ENCODE results near the gene ALG10. TPM values are rescaled to one million over a fixed set of nuclear protein-coding genes. Genes with fewer than 3 reads are reported as not detected.
"Not testable (repeated sequence)": the region's sequence is repeated elsewhere in the genome, so short reads cannot be mapped to it uniquely, and the experiment has no call there.

Gene ALG10, protein sequence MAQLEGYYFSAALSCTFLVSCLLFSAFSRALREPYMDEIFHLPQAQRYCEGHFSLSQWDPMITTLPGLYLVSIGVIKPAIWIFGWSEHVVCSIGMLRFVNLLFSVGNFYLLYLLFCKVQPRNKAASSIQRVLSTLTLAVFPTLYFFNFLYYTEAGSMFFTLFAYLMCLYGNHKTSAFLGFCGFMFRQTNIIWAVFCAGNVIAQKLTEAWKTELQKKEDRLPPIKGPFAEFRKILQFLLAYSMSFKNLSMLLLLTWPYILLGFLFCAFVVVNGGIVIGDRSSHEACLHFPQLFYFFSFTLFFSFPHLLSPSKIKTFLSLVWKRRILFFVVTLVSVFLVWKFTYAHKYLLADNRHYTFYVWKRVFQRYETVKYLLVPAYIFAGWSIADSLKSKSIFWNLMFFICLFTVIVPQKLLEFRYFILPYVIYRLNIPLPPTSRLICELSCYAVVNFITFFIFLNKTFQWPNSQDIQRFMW
- 5.7 TPM for total RNA-seq

DNA sequence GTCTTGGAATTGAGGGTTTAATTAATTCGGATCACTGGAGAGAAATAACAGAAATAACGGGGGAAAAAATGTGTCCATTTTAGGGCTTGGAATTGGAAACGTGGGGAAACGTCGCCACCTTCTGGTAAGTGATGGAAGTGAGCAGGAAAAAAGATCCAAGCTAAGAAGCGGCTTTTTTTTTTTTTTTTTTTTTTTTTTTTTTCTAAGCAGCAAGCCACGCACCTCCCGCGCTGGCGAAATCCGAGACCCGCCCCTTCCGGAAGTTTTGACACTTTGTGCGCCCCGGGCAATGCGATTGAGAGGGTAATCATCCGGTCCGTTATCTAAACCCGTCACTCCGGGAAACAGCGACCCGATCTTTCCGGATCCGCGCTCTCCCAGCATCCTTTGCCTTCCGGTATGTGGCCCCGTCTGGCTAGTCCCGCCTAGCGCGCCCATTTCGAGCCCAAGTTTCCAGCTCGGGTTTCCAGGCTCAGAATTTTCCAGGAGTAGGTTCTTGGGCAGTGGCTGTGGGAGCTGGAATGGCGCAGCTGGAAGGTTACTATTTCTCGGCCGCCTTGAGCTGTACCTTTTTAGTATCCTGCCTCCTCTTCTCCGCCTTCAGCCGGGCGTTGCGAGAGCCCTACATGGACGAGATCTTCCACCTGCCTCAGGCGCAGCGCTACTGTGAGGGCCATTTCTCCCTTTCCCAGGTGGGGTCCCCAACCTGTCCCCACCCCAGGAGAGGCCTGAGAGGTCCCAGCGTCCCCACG, at the start of gene ALG10:
ALG10 (plus strand) TSS at position 418 of the 752 bp plus-strand sequence; CDS start at position 522, 104 bp downstream.
- peak; percentile 100 for ATAC-seq

DNA sequence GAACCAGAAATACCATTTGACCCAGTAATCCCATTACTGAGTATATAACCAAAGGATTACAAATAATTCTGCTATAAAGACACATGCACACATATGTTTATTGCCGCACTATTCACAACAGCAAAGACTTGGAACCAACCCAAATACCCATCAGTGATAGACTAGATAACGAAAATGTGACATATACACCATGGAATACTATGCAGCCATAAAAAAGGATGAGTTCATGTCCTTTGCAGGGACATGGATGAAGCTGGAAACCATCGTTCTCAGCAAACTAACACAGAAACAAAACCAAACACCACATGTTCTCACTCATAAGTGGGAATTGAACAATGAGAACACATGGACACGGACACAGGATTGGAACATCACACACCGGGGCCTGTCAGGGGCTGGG, 49.4 kb upstream of the ALG10 start:
- ATAC-seq = not testable (repeated sequence)

DNA sequence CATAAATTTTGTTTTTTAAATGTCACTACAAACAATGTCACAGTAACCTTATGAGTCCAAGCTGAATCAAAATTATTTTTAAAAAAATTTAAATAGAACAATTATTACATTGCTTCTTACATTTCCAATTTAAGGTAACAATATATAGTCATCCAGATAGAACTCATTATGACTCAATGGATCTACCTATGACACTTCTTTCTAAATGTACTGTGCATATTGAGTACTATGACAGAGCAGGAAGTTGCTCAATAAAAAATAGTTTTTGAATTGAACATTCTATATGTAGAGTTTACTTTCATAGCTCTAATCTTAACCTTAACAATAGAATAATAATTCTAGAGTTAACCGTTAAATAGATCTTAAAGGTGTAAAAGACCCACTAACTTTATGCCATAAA, 44.4 kb upstream of the ALG10 start:
- ATAC-seq = no peak

DNA sequence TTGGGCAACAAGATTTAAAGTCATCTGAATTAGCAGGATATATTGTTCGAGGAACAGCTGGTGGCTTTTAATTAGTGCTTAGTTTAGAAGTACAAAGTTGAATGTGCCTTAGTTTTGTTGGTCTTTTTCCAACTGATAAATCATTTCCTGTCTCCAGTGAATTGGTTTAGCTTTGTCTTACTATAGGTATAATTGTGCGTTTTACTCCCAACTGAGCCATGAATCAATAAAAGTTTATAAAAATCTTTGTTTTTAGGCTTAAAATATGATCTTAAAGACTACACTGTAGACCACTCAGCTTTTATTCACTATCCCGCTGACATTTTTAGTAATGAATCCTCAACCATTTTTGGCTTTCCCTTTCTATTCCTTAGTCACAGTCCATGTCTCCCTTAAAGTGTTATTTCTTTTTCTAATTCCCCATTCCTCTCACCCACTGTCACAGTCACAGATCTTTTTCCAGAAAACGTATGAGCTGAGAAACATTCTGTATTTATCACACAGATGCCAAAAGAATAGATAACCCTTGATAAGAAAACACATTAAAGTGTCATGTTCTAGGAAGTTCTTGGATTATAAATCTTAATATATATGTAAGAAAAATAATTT, 34.0 kb upstream of the ALG10 start:
- ATAC-seq = no peak

DNA sequence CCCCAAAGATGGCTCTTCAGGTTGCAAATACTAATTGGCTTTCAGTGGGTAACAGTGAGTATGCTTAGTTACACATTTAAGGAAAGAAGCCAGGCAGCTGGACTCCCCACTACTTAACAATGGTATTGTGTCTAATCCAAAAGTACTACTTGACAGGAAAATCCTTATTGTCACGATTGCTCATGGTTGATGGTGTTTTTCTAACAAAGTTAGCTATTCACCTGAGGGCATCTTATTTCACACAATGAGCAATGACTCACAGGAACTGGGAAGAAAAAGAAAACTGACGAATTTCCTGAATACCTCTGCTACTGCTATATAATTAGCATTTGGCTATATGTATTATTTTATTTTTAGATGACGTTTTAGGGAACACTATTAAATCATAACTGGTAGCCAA, 33.4 kb upstream of the ALG10 start:
- ATAC-seq = no peak

DNA sequence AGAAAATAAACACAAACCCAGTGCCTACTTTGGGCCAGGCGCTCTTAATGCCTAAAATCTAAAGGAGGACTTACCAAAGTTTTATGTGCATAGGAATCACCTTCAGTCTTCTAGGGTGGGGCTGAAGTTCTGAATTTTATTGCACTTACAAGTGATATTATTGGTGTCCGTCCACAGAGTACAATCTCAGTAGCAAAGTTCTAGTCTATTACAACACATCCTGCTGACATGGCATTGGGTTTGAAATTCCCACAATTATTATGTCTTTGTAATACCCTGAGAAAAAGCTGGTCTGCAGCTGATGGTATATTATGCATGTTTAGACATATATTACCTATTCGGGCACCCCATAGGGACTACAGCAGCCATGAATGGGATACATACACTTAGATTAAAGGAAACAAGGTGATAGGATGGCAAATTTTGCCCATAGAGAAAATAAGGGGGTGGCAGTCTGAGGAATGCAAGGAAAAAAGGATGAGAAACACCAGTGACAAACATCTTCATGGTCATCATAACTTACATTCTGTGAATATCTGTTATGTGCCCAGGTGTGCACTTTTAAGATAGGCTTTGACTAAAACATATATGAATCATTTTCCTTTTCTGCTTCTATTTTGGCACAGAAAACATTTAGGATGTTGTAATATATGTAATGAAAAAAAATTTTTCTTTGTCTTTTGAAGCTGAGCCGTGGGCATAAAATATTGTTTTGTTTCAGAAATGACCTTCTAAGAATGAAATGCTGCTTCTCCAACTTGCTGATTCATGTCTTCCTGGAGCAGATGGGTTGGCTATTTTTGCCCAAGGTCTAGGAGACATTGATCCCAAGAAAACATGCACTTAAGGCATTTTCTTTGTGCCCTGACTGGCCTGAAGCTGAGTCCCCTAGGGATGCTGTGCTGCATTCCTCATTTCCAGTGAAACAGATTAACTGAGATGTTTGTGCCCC, 27.2 kb upstream of the ALG10 start:
- no peak for ATAC-seq

DNA sequence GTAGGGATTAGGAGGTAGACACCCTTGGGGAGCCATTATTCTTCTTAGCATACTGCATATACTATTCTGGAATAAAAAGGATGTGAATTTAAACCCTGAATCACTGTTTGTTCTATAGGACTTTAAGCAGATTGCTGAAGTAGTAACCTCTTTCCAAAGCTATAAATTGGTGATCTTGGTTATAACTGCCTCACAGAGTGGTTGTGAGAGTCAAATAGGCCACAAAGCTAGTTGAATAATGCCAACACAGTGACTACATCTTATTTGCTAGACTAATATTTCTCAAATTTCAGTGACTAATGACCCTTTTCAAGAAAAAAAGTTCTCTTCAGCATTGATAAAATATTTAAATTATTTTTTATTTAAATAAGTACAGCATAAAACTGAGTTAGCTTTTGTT, 13.5 kb upstream of the ALG10 start:
- not testable (repeated sequence) for ATAC-seq

DNA sequence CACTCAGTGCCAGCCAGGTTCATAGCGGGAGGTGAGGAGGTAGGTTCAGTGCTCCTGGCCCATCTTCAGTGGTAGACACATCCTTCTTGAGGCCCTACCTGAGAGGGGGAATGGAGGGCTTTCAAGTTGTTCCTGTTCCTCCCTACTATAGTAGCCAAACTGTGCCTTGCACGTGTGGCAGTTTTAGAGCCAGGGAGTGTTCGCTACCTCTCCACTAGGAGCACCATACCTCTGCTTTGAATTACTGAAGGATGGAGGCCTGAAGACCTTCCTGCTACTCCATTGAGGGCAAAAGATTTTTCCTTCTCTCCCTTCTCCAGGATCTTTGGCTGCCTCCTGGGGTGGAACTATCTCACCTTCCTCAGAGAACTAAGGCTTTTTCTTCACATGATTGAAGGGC, 5.9 kb upstream of the ALG10 start:
- ATAC-seq = no peak

DNA sequence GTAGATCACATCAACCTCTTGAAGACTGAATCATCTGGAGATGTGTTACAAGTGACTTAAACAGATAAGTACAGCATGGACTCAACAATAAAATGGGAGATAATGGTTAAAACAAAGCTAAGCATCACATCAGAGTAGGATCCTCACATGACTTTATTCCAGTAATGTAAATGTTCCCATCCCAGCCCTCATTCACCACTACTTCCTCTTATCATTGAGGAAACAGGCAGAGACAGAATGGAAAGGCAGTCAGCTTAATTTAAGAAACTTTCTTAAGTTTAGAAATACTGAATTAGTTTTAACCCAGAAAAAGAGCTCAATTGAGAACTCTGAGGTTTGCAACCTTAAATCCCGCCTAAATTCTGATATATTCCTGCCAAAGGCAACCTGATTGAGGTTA, 1.2 kb upstream of the ALG10 start:
- no peak for ATAC-seq

DNA sequence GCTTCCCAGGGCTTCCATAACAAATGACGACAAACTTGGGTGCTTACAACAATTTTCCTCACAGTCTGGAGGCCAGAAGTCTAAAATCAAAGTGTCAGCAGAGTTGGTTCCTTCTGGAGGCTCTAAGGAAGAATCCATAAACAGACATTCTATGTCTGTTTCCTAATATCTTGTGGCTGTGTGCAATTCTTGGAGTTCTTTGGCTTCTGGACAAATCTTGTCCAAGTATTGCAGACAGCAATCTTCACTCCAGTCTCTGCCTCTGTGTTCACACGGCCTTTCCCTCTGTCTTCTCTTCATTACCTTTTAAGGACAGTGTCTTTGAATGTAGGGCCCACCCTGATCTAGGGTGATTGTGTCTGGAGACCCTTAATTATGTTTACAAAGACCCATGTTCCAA, 5.4 kb downstream of the ALG10 start:
- not testable (repeated sequence) for ATAC-seq

DNA sequence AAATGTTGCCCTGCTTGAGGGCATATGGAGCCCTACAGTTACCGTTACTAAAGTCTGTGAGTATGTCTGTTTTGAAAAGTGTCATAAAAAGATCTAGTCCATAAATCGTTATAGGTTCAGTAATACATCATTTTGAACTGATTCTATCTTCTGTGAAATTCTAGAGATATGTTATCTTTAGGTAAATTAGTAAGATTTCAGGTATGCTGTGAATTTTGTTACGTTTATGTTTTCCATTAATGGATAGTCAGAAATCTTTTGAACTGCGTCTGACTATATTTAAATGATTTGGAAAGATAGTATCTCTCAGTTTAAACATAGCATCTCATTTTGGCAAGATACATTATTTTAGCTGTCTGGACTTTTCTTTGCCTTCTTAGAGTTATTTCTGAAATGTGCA, 8.3 kb downstream of the ALG10 start:
- no peak for ATAC-seq

DNA sequence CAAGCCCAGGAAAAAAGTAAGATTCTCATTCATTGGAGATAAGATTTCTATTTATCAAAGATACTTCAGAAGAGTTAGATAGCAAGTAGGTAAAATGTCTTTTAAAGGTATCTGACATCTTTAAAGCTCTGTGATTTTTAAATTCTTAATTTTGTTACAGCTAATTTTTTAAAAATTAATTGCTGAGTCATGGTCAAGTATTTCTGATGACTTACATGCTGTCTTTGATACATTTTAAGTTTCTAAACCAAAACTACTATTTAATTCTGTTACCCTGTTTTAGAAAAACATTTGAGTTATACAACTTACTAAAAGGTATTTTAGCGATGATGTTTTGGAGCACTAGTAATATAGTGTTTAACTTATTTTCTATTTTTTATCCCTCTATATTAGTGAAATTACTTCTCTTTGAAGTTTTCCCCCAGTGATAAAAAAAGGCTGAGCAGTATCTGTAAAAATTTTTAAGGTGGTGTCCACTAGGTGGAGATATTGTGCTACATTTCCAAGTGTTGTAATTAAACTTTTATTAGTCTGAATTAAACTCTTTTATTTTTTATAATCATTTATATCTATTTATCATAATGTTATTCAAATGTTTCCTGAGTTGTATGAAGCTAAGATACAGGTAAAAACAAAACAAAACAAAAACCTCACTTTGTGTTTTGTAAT, 11.5 kb downstream of the ALG10 start:
- ATAC-seq = no peak

DNA sequence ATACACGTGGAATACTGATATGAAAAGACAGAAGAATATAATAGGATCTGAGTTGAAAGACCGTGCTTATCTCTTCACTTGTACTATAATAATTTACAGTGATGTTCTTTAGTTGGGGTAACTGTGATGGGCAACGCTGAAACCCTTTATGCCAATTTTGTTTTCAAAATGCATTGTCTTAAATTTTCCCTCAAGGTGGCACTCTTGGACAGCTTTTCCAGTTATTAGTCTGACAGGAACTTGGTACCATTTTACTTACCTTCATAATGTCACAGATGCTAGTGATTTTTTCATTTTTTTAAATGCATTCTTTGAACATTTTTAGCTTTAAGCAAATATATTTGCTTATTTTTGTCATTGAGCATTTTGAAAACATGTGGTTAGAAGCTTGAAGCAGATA, 16.1 kb downstream of the ALG10 start:
- ATAC-seq = not testable (repeated sequence)

DNA sequence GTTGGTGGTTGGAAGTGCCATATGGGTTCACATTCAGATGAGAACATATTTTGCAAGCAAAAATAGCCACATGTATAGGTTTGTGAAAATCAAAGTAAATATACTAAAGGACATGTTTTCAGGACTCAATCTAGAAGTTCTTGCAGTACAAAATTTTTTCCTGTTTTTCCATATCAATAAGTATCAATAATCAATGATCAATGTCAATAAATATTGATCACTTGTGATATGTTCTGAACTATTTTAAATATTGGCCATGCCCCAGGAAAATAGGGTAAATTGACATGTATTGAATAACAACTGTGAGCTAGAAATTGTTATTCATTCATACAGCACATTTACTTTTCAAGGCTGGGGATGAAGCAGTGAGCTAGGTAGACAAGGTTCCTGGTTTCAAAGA, 24.3 kb downstream of the ALG10 start:
- ATAC-seq = no peak

DNA sequence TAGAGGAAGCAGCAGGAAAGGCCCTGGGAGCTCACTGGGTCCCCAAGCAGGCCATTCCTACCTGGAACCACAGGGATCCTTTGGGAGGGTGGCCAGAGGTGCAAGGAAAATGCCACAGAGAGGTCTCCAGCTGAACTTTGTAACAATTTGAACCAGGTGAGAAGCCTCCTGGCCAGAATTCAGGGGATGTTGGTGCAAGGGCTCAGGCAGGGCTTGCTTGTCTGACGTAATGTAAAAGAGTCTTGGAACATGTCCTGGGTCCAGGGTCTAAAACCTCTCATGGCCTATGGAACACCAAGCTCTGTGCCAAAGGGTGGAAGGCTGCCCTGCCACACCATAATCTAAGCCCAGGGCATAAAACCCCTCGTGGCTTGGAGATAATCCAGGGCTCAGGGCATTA, 25.6 kb downstream of the ALG10 start:
- not testable (repeated sequence) for ATAC-seq

DNA sequence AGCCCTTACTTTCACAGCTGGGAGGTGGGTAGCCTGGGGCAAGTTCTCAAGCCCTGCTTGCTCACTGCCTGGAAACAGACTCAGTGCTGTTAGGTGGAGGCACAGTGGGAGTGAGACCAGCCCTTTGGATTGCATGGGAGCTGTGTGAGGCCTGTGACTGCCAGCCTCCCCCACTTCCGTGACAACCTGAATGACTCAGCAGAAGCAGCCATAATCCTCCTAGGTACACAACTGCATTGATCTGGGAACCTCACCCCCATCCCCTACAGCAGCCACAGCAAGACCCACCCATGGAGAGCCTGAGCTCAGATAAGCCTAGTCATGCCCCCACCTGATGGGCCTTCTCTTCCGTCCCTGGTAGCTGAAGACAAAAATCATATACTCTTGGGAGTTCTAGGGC, 26.4 kb downstream of the ALG10 start:
- no peak for ATAC-seq

DNA sequence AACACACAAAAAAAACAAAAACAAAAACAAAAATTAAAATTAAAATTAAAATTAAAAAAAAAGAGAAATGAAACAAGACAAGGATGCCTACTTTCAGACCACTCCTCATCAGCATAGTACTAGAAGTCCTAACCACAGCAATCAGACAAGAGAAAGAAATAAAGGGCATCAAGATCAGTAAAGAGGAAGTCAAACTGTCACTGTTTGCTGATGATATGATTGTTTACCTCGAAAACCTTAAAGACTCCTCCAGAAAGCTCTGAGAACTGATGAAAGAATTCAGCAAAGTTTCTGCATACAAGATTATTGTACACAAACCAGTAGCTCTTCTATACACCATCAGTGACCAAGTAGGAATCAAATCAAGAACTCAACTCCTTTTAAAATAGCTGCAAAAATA, 29.2 kb downstream of the ALG10 start:
- no peak for ATAC-seq

DNA sequence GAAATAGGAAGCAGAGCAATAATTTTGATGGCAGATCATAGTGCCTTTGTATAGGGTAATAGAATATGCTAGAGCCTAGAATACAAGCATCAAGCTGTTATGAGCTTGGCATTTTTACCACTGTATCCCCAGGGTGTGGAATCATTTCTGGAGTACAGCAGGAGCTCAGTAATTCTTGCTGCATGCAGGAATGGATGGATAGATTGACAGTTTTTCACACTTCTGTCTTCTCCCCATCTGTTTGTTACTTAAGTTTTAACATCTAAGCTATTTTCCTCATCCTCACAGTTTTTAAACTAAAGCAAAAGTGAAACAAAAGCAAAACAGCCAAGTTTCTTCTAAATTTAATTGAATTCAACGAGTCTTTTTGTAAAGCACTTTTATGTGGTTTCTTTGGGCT, 32.6 kb downstream of the ALG10 start:
- no peak for ATAC-seq

Measured in esophagus mucosa (tissue), 1 donor.